Renal cortex interstitium (tissue), 15 donors: Measurements from ENCODE around the gene C1QTNF9. TPM values are rescaled to one million over a fixed set of nuclear protein-coding genes. Genes with fewer than 3 reads are reported as not detected.
A peak's percentile ranks its signal among the peaks of the same experiment; 100 is the strongest.
"Not testable (repeated sequence)": the region's sequence is repeated elsewhere in the genome, so short reads cannot be mapped to it uniquely, and the experiment has no call there.

Source experiments
- DNase-seq, 11 donors: peaks; one replicate each; pipeline ENCODE4 v3.0.0-alpha.2; 2013; ENCODE audit warnings: low read depth in 9 of 11, low spot score in 4 of 11; ENCODE audit errors: extremely low read depth in 1 of 11
- long read RNA-seq, 16 experiments: transcript quantifications; one replicate each; lab custom pipeline, GENCODE V29; 2026
- polyA plus RNA-seq, 3 donors: library from polyadenylated mRNA; unstranded; fragments of 120-200 nt; gene quantifications; one replicate each; pipeline ENCODE4 v1.2.1, GENCODE V29; 2013; ENCODE audit not compliant: insufficient read length in 3 of 3

The C1QTNF9 gene, protein sequence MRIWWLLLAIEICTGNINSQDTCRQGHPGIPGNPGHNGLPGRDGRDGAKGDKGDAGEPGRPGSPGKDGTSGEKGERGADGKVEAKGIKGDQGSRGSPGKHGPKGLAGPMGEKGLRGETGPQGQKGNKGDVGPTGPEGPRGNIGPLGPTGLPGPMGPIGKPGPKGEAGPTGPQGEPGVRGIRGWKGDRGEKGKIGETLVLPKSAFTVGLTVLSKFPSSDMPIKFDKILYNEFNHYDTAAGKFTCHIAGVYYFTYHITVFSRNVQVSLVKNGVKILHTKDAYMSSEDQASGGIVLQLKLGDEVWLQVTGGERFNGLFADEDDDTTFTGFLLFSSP
- polyA plus RNA-seq: under 1 TPM; 0.17 to 0.59 (median 0.30) TPM
- long read RNA-seq, donor 1: 0 reads
- long read RNA-seq, donor 2: 0 reads
- long read RNA-seq, donor 3: 0 reads
- long read RNA-seq, donor 4: 0 reads
- long read RNA-seq, donor 5: 0 reads
- long read RNA-seq, donor 6: 0 reads
- long read RNA-seq, donor 7: 0 reads
- long read RNA-seq, donor 8: 0 reads
- long read RNA-seq, donor 9: 0 reads
- long read RNA-seq, donor 10: 0 reads
- long read RNA-seq, donor 11: 0 reads
- long read RNA-seq, donor 12: 0 reads
- long read RNA-seq, donor 13: 0 reads
- long read RNA-seq, donor 14: 0 reads
- long read RNA-seq, donor 15: 0 reads
- long read RNA-seq, donor 16: 0 reads

DNA sequence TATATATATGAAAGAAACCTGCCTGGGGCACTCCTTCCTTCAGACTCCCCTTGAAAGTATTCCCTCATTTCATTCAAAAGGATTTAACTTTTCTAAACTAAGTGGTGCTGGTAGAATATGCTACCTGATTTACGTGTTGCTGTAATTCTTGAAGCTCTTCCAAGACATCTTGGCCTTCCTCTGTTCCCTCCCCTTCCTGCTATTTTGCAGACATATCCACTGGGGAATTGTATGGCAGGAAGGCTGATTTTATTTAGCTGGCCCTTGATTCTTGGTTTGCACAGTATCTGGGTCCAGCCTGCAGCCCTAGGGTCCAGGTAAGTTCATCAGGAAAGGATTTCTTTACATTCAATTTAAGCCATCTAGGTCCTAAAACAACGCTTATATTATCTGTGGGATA lies at the start of gene C1QTNF9:
Gene C1QTNF9 (plus strand): TSS at position 281 of the 400 bp plus-strand sequence. CDS start 6,424 bp downstream, outside the sequence.
- DNase-seq: not testable (repeated sequence)

GRCh38 chr13:24261566-24261965 lies 47.8 kb upstream of the C1QTNF9 start:
- no peak for DNase-seq

GRCh38 chr13:24263632-24264031 lies 45.7 kb upstream of the C1QTNF9 start:
- DNase-seq: no peak

DNA sequence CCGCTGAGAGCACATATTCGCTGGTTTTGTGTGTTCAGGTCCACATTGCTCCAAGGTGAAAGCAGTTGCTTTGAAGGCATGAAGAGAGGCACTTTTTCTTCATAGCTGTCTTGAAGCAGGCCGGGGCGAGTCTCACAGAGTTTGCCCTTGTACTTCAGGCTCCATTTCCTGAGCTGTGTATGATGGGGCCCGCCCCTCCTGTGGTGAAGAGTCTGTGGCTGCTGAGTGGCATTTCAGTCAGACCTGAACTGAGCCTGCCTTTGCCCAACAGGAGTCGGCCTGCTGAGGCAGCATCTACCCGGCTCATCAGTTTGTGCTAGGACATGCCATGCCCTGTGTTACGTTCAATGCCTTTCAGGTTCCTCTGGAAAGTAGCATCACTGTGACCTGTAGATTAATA lies 44.4 kb upstream of the C1QTNF9 start:
- DNase-seq: no peak

DNA sequence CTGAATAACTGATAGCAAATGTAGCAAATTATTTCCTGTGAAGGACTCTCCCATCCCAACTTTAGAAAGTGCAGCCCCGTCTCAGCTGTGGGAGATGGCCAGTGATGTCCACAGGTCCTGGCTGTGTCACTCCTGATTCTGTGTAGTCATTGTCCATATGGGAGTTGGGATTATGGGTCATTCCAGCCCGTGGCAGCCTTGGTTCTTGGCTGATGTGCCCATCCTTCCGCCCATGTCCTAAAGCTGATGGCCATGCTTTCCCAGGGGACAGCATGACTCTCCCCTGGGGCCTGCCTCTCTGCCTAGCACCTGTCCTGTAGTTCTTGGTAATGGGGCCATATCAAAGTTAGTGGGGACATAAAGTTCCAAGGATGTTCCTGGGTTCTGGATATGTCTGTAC lies 43.9 kb upstream of the C1QTNF9 start:
- no peak for DNase-seq

- no peak for DNase-seq
Measured at GRCh38 chr13:24267274-24267673, 42.1 kb upstream of the C1QTNF9 start.

DNA sequence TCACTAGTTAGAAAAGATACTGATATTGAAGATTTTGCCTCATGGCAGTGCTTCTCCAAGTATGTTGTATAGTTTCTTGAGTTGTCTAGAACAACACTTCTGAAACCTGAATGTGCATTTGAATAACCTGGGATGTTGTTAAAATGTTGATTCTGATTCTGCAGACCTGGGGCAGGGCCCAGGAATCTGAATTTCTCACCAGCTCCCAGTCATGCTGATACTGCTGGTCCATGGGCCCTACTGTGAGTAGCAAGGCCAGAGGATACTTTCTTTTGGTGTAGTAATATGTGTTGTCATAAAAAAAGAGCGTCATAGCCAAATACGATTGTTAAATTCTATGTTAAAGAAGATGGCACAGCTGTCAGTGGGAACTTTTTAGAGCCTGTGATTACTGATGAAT lies 41.6 kb upstream of the C1QTNF9 start:
- DNase-seq: no peak

- DNase-seq: no peak
Measured at GRCh38 chr13:24269821-24270220, 39.6 kb upstream of the C1QTNF9 start.

- peak in 4 of 11 donors; percentile 25 to 40 (median 37) for DNase-seq
Measured at GRCh38 chr13:24270639-24271141, 38.7 kb upstream of the C1QTNF9 start.

DNA sequence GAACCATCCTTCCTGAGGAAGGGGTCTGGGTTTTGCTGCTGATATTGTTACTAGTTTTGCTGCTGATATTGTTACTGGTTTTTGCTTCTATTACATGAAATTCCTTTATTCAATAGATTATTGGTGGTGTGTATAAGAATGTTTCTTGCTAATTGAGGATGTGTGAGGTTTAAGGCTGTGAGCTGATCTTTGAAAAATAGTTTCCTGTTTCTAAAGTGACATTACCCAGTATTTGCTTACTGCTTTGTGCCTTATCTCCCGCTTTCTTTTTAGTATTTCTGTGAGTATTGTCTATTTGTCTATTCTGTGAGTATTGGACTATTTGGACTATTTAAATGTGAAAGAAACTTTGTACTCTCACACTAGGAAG lies 38.2 kb upstream of the C1QTNF9 start:
- DNase-seq: no peak

DNA sequence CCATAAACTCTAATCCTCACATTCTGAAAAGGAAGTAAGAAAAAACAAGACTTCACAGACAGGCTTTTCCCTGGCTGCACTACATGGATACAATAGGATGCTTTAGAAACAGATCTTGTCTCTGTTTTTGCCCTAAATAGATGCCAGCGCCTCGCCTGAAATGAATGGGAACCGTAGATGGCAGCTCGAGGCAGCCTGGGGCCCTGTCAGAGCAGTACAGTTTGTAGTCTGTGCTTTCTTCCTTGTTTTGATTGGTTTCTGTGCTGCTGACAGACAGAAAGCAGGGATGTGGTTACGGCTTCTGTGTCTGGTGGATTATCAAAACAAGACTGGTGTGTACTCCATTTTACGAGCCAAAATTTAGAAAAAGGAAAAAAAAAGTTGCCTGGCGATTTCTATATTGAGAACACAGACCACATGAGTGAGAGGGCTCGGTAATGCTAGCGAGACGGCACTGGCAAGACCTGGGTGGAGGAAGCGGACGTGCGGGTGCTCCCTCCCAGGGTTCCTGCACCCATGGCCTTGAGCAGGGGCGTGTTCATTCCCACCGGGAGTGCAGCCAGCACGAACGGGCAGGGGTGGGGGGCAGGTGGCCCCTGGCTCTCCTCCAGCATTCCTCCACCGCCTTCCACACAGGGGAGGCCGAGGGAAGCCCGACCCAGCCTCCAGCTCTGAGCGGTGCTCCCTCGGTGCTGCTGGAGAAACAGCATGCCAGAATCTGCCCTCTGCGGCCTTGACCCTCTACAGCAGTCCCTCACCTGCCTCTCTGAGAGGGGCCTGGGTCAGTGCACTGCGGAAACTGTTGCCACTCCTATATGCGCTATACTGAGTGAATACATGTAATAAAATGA lies 37.6 kb upstream of the C1QTNF9 start:
- DNase-seq: peak in 2 of 11 donors; percentile 28 to 42

DNA sequence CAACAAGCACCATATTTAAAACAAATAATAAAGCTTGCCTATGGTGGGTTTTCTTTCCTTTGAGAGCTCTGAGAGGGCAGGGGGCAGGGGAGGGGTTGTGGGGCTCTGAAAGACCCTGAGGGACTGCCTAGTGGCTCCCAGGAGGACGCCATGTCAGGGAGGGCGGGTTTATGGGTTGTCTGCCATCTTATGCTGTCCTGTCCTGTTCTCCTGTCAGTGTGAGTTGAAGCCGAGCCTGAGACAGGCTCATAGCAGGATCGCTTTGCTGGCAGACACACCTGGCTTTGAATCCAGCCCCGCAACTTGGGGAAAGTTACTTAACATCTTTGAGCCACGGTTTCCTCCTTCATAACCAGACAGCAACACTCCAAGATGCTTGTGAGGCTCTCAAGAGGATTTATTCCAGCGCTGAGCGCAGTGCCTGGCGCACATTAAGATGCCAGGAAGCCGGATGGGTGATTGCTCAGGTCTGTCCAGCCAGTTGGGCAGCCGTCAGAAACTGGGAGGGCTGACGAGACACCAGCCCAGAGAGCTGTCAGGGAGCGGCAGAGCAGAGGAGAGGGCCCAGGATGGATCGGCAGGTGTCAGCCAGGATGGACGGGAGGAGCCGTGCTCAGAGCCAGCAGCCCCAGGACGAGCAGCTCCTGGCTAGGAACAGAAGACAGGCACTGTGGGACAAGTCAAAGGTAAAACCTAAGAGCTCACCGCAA lies 36.8 kb upstream of the C1QTNF9 start:
- DNase-seq: no peak

DNA sequence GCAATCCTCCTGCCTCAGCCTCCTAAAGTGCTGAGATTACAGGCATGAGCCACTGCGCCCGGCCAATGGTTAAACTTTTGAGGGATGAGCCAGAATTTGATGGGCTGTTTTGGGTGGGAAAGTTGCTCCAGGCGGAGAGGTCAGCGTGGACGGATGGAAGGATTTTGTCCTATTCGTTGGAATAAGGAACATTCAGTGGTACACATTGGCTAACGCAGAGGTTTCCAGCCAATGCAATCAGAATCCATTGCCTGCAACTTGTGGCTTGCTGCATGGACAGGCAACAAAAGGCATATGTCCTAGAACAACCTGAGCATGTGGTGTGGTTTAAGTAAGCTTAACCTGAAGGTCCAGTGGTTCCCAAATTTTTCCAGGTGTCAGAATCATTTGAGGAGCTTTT lies 35.5 kb upstream of the C1QTNF9 start:
- DNase-seq: no peak

GRCh38 chr13:24274452-24275021 lies 34.8 kb upstream of the C1QTNF9 start:
- DNase-seq: peak in 4 of 11 donors; percentile 29 to 50 (median 32)

DNA sequence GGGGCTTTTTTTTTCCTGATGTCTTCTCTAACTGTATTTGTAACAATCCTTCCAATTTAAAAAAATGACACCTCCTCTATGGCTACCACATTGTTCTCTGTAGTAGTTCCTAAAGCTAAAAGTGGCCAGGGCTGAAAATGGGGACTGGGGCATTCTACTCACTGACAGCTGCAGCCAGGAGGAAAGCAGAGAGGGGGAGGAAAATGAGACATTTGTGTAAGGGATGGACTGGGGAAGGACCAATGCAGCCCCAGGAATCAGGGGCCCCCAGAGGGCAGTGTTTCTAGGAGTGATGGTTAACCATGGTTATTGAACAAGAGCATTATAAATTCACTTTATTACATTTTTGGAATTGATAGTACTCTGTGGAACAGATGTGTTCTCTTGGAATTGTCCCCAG lies 34.3 kb upstream of the C1QTNF9 start:
- DNase-seq: no peak

DNA sequence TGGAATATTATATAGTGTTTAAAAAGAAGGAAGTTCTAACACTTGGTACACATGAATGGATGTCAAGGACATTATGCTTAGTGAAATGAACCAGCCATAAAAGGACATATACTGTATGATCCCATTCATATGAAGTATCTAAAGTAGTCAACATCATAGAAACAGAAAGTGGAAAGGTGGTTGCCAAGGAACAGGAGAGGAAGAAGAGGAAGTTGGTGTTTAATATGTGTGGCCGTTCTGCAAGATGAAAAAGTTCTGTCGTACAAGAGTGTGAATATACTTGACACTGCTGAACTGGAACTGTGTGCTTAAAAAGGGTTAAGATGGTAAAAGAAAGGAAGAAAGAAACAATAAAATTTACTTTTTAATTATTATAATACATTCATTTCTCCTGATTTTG lies 33.1 kb upstream of the C1QTNF9 start:
- DNase-seq: no peak

DNA sequence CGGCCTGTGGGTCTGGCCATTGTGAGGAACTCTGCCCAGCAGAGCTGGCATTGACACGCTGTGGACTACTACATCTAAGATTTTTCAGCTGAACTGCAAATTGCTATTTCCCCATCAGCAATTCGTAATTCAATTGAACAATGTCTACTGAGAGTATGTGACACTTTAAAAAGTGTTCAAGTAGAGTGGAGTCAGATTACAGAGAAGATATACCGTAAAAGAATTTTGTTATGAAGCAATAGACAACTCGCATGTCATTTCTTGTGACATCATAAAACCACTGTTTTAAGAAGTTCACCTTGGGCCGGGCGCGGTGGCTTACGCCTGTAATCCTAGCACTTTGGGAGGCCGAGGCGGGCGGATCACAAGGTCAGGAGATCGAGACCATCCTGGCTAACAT lies 32.5 kb upstream of the C1QTNF9 start:
- DNase-seq: no peak

DNA sequence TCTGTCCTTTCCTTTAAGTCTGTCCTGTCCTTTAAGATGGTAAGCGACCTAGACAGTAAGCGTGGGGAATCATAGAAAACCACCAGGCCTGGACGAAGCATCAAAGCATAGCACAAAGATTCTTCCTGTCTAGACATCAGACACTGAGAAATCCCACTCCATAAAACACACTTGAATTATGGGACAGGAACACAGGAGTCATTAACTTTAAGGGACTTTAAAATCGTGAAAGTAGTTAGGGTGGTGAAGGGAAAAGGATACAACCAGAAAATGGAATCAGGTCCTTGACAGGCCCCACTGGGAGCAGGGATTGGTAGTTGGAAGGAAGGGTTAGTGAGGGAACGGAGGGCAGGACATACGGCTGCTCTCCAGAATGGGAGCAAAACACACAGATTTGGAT lies 31.6 kb upstream of the C1QTNF9 start:
- peak in 5 of 11 donors; percentile 31 to 68 (median 47) for DNase-seq
